Suprapubic skin (tissue), 4 donors: Measurements from ENCODE around the gene PSMD13.

Experiments
- POLR2A ChIP-seq, 2 donors: fragments of 450-650 bp; IDR thresholded peaks; one replicate each; pipeline ENCODE4 v1.6.1; 2017; ENCODE audit warnings: antibody characterized with exemption in 2 of 2, mild to moderate bottlenecking in 2 of 2, moderate library complexity in 2 of 2
- POLR2AphosphoS5 ChIP-seq, 3 donors: sonication (generic); formaldehyde crosslinking; IDR thresholded peaks; one replicate each; pipeline ENCODE4 v1.6.1; 2017; ENCODE audit warnings: antibody characterized with exemption in 3 of 3
- TF ChIP-seq, protein P1 (sequence below), 2 donors: fragments of 200-600 bp in 1 of 2; fragments of 450-650 bp in 1 of 2; sonication (generic) in 1 of 2; IDR thresholded peaks; one replicate each; pipeline ENCODE4 v1.5.1; 2016 to 2019; ENCODE audit warnings: antibody characterized with exemption in 2 of 2, mild to moderate bottlenecking in 1 of 2, moderate library complexity in 1 of 2

DNA sequence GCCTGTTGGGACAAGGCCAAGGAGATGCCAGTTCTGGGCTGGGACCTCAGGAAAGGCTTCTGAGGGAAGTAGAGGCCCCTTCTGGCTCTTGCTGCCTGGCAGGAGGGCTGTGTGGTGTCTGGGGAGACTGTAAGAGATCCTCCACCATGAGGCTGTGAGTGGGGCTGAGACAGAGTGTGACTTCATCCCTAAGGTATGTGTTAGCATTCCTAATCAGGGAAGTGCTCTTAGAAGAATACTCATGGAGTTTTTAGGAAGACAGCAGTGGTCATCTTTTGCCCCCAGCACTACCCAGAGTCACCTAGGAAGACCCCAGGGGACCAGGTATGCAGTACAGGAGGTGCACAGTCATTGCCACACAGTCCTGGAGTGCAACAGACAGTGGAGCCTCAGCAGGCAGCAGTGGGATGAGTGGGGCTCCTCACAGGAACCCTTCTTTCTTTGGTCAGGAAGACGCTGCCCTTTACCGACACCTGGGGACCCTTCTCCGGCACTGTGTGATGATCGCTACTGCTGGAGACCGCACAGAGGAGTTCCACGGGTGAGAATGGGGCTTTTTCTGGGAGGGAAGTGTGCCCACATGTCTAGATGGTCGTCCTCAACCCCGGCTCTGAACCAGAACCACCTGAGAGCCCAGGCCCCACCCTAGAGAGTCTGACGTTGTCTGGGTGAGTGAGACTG is 26.5 kb upstream of the PSMD13 start:
- no peak for TF ChIP-seq POLR2A (IDR thresholded peaks at IDR 0.05)
- TF ChIP-seq POLR2AphosphoS5 (IDR thresholded peaks at IDR 0.05) = no peak
- TF ChIP-seq, protein P1, sequence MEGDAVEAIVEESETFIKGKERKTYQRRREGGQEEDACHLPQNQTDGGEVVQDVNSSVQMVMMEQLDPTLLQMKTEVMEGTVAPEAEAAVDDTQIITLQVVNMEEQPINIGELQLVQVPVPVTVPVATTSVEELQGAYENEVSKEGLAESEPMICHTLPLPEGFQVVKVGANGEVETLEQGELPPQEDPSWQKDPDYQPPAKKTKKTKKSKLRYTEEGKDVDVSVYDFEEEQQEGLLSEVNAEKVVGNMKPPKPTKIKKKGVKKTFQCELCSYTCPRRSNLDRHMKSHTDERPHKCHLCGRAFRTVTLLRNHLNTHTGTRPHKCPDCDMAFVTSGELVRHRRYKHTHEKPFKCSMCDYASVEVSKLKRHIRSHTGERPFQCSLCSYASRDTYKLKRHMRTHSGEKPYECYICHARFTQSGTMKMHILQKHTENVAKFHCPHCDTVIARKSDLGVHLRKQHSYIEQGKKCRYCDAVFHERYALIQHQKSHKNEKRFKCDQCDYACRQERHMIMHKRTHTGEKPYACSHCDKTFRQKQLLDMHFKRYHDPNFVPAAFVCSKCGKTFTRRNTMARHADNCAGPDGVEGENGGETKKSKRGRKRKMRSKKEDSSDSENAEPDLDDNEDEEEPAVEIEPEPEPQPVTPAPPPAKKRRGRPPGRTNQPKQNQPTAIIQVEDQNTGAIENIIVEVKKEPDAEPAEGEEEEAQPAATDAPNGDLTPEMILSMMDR (IDR thresholded peaks at IDR 0.05) = no peak
